ENCODE results near the gene GPR25. TPM values are rescaled to one million over a fixed set of nuclear protein-coding genes. Genes with fewer than 3 reads are reported as not detected.

GPR25 gene
- total RNA-seq, 2 donors from 2014 or later: 1.3 TPM; not detected in 1

- no peak overlapping the region for H3K27ac ChIP-seq
- DNase-seq: no peak
- intact Hi-C loops (cut with DNase I): no loop called here
- H3K36me3 ChIP-seq (replicated peaks in 1 of 2; ENCODE audit: insufficient read depth in 1 of 2, low read depth in 2 of 2): peaks cover 0 to 1% of the 10 kb centered on the region in 2 donors
- H3K4me3 ChIP-seq: no peak overlapping the region
- no peaks in the 10 kb centered on the region for H3K9me3 ChIP-seq
- H3K4me1 ChIP-seq: no peaks in the 10 kb centered on the region
- H3K27me3 ChIP-seq: no peaks in the 10 kb centered on the region
- ATAC-seq: no peak
- TF ChIP-seq POLR2A (IDR thresholded peaks at IDR 0.05) (no peak), CTCF (IDR thresholded peaks at IDR 0.05) (peak in 6 of 7 experiments; percentile 36 to 65 (median 52))
- WGBS, 2 donors: 20 to 21% methylated on average over 2 of the region's 2 CpGs
These were observed 34.7 kb upstream of the GPR25 start for GRCh38 chr1:200837931-200838571.

- Histone ChIP-seq H3K27me3 (no peaks in the 10 kb centered on the region), H3K36me3 (replicated peaks in 1 of 2; ENCODE audit: insufficient read depth in 1 of 2, low read depth in 2 of 2) (peaks cover 0 to 2% of the 10 kb centered on the region in 2 donors), H3K27ac (no peak overlapping the region), H3K9me3 (no peaks in the 10 kb centered on the region), H3K4me3 (no peak overlapping the region), H3K4me1 (no peaks in the 10 kb centered on the region)
- intact Hi-C loops (cut with DNase I): no loop called here
- DNase-seq: no peak
- TF ChIP-seq POLR2A (IDR thresholded peaks at IDR 0.05) (no peak), CTCF (IDR thresholded peaks at IDR 0.05) (no peak)
- no peak for ATAC-seq
- 64 to 77% methylated on average over 3 of the region's 3 CpGs for WGBS, 2 donors
These were observed 33.9 kb upstream of the GPR25 start for GRCh38 chr1:200838676-200839445.

GRCh38 chr1:200845360-200845759 is 27.4 kb upstream of the GPR25 start:
- no peak for ATAC-seq
- WGBS, 2 donors: 87 to 88% methylated on average over 4 of the region's 4 CpGs
- peaks cover 0 to 3% of the 10 kb centered on the region in 2 donors for H3K36me3 ChIP-seq (replicated peaks in 1 of 2; ENCODE audit: insufficient read depth in 1 of 2, low read depth in 2 of 2)

GRCh38 chr1:200846398-200846797 is 26.4 kb upstream of the GPR25 start:
- Histone ChIP-seq H3K27me3 (no peaks in the 10 kb centered on the region), H3K9me3 (no peaks in the 10 kb centered on the region), H3K36me3 (replicated peaks in 1 of 2; ENCODE audit: insufficient read depth in 1 of 2, low read depth in 2 of 2) (peaks cover 0 to 3% of the 10 kb centered on the region in 2 donors), H3K4me3 (no peak overlapping the region), H3K27ac (no peak overlapping the region), H3K4me1 (no peaks in the 10 kb centered on the region)
- TF ChIP-seq CTCF (IDR thresholded peaks at IDR 0.05): no peak
- no peak for TF ChIP-seq POLR2A (IDR thresholded peaks at IDR 0.05)
- 74 to 94% methylated on average over 1 of the region's 1 CpG for WGBS, 2 donors
- DNase-seq (no peak), ATAC-seq (no peak)
- intact Hi-C loops (cut with DNase I): loop anchor here (10.0 kb wide), 1 partner anchor 222 kb away; the partner anchor contains the start of gene KIF14

More at GRCh38 chr1:200845360-200845759, 27.4 kb upstream of the GPR25 start:
- Histone ChIP-seq H3K4me1 (no peaks in the 10 kb centered on the region), H3K4me3 (no peak overlapping the region), H3K27me3 (no peaks in the 10 kb centered on the region), H3K9me3 (no peaks in the 10 kb centered on the region), H3K27ac (no peak overlapping the region)
- TF ChIP-seq CTCF (IDR thresholded peaks at IDR 0.05): no peak
- no peak for TF ChIP-seq POLR2A (IDR thresholded peaks at IDR 0.05)
- intact Hi-C loops (cut with DNase I): loop anchor here (10.0 kb wide), 1 partner anchor 221 kb away; the partner anchor contains the start of gene KIF14
- DNase-seq: no peak
